ENCODE data around the gene MAVS.
"Not testable (repeated sequence)": the region's sequence is repeated elsewhere in the genome, so short reads cannot be mapped to it uniquely, and the experiment has no call there.

MAVS gene

DNA sequence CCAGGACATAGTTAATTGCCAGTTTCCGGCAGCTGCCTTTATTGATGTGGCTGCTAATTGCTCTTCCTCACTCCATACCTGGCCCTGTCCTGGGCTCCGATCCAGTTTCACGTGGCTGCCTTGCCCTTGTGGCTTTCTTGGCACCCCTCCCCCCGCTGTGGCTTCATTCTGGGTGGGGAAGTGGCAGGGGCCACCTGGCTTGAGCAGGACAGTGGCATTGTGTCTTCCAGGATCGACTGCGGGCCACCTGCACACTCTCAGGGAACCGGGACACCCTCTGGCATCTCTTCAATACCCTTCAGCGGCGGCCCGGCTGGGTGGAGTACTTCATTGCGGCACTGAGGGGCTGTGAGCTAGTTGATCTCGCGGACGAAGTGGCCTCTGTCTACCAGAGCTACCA is 10.8 kb downstream of the MAVS start:
- DNase-seq = no peak

DNA sequence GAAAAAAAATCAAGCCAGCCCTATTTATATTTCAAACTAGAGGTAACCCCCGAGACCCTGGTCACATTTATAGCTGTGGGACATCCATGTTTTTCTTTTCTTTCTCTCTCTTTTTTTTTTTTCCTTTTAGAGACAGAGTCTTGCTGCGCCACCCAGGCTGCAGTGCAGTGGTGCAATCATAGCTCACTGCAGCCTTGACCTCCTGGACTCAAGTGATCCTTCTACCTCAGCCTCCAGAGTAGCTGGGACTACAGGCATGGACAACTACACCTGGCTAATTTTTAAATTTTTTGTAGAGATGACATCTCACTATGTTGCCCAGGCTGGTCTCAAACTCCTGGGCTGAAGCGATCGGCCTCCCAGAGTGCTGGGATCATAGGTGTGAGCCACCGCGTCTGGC is 12.1 kb downstream of the MAVS start:
- no peak for DNase-seq

- DNase-seq = no peak
Observed at GRCh38 chr20:3861191-3861590, 14.6 kb downstream of the MAVS start.

GRCh38 chr20:3862333-3862732 is 15.7 kb downstream of the MAVS start:
- DNase-seq = no peak

DNA sequence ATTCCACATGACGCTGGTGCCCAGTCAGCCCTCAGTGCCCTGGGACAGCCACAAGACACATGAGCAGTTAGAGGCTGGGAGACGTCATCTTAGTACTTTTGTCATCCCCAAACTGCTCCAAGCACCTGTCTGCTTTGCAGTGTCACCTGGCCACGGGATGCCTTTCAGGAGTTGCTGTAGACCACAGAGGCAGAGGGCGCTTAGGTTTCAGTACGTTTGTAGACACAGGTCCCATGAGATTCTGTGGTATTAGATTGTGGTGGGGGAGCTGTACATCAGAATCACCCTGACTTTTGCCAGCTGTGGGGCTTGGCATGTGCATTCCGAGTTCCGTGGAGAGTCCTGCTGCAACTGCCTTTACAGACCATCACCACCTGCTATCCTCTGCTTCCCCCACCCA is 16.7 kb downstream of the MAVS start:
- DNase-seq = no peak

DNA sequence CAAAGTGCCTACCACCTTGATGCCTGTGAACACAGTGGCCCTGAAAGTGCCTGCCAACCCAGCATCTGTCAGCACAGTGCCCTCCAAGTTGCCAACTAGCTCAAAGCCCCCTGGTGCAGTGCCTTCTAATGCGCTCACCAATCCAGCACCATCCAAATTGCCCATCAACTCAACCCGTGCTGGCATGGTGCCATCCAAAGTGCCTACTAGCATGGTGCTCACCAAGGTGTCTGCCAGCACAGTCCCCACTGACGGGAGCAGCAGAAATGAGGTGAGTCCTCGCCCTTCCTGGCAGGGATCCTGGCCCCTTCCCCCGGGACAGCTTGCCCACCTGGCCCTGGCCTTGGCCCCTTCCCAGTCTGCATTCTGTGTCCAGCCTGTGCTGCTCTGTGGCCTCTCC is 17.9 kb downstream of the MAVS start:
- DNase-seq = no peak

DNA sequence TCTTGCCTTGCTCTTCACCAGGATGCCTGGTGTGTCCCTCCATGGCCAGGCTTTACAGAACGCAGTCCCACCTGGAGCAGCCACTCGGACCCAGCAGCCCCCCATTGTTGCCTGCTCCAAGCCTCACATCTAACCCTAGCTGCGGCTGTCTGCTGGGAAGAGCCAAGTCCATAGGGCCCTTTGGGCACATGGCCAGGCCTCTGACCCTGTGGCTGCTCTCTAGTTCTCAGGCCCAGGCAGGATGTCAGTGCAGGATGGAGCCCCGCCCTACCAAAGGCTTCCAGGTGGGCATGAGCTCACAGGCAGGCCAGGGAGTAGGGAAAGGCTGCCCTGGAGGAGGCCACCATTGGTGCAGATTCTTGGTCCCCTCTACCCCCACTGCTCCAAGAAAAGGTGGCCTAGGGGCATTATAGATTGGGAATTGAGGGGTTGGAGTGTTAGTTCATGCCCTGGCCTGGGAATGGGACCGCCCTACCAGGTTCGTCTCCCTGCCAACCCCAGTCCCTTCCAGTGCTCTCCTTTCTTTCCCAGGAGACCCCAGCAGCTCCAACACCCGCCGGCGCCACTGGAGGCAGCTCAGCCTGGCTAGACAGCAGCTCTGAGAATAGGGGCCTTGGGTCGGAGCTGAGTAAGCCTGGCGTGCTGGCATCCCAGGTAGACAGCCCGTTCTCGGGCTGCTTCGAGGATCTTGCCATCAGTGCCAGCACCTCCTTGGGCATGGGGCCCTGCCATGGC is 18.7 kb downstream of the MAVS start:
- DNase-seq = no peak

- DNase-seq = no peak
Observed at GRCh38 chr20:3865887-3866407, 19.3 kb downstream of the MAVS start.

GRCh38 chr20:3866464-3866863 is 19.8 kb downstream of the MAVS start:
- no peak for DNase-seq

GRCh38 chr20:3867802-3868201 is 21.2 kb downstream of the MAVS start:
- no peak for DNase-seq

GRCh38 chr20:3869839-3870634 is 23.4 kb downstream of the MAVS start:
- no peak for DNase-seq

GRCh38 chr20:3871550-3872265 is 25.1 kb downstream of the MAVS start:
- DNase-seq = no peak

- DNase-seq = no peak
Observed at GRCh38 chr20:3873507-3873906, 26.9 kb downstream of the MAVS start.

DNA sequence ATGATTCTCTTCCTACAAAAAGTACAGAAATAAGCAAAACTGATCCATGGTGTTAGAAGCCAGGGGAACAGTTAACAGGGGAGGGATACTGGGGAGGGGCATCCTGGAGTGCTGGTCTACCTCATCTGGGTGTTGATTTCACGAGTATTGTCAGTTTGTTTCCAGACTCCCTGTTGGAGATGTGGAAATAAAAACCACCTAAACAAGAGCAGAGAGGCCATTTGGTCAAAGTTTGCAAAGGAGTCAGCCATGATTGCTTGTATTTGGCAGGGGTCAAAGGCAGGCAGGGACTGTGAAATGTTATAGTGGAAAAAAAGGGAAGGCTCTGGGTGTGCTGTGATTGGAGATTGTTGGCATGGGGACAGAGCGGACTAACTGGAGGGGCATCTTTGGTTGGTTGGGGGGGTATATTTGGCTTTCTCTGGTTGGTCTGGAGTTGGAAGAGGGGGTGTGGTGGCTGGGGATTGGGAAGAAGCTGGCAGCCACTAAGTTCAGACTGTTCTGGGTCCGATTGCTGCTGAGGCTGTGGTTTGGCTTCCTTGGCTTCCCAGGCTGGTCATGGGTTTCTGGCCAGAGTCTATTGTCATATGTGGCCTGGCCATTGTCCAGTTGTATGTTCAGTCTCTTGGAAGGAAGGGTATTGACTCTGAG is 27.7 kb downstream of the MAVS start:
- DNase-seq = no peak

GRCh38 chr20:3875378-3875974 is 28.8 kb downstream of the MAVS start:
- DNase-seq = no peak

GRCh38 chr20:3876000-3876399 is 29.4 kb downstream of the MAVS start:
- no peak for DNase-seq

- no peak for DNase-seq
Observed at GRCh38 chr20:3876676-3877075, 30.0 kb downstream of the MAVS start.

DNA sequence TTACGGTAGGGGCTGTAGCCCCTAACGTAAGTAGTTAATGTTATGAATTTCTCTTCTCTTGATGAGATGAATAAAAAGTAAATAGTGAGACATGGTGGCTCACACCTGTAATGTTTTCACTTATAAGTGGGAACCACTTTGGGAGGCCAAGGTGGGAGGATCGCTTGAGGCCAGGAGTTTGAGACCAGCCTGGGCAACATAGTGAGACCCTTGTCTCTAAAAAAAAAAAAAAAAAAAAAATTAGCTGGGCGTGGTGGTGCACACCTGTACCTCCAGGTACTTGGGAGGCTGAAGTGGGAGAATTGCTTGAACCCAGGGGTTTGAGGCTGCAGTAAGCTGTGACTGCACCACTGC is 32.3 kb downstream of the MAVS start:
- not testable (repeated sequence) for DNase-seq

DNA sequence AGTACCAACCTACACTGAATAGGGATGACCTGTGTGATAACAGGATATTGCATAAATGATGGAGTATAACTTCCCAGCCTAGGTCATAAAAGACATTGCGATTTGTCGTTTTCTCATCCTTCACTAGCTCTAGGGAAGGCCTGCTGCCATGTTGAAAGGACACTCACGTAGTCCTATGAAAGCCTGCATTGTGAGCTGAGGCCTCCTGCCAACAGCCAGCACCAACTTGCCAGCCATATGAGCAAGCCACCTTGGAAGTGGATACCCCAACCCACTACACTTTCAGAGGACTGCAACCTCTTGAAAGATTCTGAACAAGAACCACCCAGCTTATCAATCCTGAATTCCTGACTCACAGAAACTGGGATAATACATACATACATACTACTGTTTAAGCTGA is 39.1 kb downstream of the MAVS start:
- DNase-seq = no peak

DNA sequence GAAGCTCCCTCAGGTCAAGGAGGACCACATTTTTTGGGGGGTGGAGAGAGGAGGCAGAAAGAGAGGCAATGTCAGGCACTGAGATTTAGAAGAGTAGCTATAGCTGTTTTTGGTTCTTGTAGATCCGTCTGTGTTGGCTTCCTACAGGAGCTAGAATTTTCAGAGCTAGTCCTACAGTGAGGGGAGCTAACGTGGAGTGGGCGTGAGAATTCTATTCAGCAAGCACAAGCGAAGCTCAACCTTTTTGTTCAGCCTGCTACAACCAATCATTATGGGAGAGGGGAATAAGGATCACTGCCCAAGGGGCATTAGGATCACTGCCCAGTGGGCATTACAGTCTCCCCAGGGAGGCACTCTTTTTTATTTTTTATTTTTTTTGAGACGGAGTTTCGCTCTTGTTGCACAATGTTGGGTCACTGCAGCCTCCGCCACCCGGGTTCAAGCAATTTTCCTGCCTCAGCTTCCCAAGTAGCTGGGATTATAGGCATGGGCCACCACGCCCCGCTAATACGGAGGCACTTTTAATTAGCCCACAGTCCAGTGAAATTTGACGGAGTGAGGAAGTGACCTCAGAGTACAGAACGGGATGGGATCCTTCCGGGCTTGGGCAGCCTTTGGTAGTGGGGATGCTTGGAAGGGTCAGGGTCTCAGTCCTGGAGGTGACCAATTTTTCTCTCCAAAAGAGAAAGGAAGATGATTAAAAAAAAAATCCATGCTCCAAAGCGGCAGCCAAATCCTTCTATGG is 41.4 kb downstream of the MAVS start:
- DNase-seq = no peak

GRCh38 chr20:3888622-3889488 is 42.2 kb downstream of the MAVS start, which contains the start of gene PANK2:
PANK2 (plus strand) TSS chr20:3889387.
- peak; percentile 93 for DNase-seq

Measured in NCI-H2081 treated with DMSO at 0.1 percent for 48 hours (cell line).